GDM1 (cell line): ENCODE measurements around the gene CRHR1.
"Not testable (repeated sequence)": the region's sequence is repeated elsewhere in the genome, so short reads cannot be mapped to it uniquely, and the experiment has no call there.

Experiments used
- DNase-seq: peaks from one replicate; lab custom pipeline; 2025; lab: John Stamatoyannopoulos, UW

Gene CRHR1

GRCh38 chr17:45784293-45784740, at the start of gene CRHR1:
Gene CRHR1, plus strand, starts transcription at chr17:45784320. Its CDS starts 225 bp downstream, at chr17:45784545.
- no peak for DNase-seq

- DNase-seq: no peak
These were observed 49.5 kb upstream of the CRHR1 start for GRCh38 chr17:45734598-45734997.

GRCh38 chr17:45735488-45735887, 48.6 kb upstream of the CRHR1 start:
- no peak for DNase-seq

- DNase-seq: no peak
These were observed 44.3 kb upstream of the CRHR1 start for GRCh38 chr17:45739786-45740185.

- no peak for DNase-seq
These were observed 43.4 kb upstream of the CRHR1 start for GRCh38 chr17:45740553-45741330.

GRCh38 chr17:45742251-45742650, 41.9 kb upstream of the CRHR1 start:
- no peak for DNase-seq

GRCh38 chr17:45743626-45744326, 40.3 kb upstream of the CRHR1 start:
- no peak for DNase-seq

GRCh38 chr17:45744826-45745225, 39.3 kb upstream of the CRHR1 start:
- not testable (repeated sequence) for DNase-seq

GRCh38 chr17:45745601-45746494, 38.3 kb upstream of the CRHR1 start:
- no peak for DNase-seq

GRCh38 chr17:45747911-45748310, 36.2 kb upstream of the CRHR1 start:
- DNase-seq: no peak

GRCh38 chr17:45748731-45749310, 35.3 kb upstream of the CRHR1 start:
- no peak for DNase-seq

- no peak for DNase-seq
These were observed 34.2 kb upstream of the CRHR1 start for GRCh38 chr17:45749831-45750335.

- DNase-seq: no peak
These were observed 33.2 kb upstream of the CRHR1 start for GRCh38 chr17:45750779-45751440.

GRCh38 chr17:45751466-45751865, 32.7 kb upstream of the CRHR1 start:
- DNase-seq: no peak

- no peak for DNase-seq
These were observed 31.9 kb upstream of the CRHR1 start for GRCh38 chr17:45752246-45752645.

- DNase-seq: no peak
These were observed 30.4 kb upstream of the CRHR1 start for GRCh38 chr17:45753645-45754225.

- DNase-seq: no peak
These were observed 29.1 kb upstream of the CRHR1 start for GRCh38 chr17:45755050-45755449.

- DNase-seq: no peak
These were observed 27.7 kb upstream of the CRHR1 start for GRCh38 chr17:45756266-45756991.

- no peak for DNase-seq
These were observed 26.5 kb upstream of the CRHR1 start for GRCh38 chr17:45757431-45758218.
